Spleen (tissue), 11 donors: Measurements from ENCODE around the gene KCNG4. TPM values are rescaled to one million over a fixed set of nuclear protein-coding genes. Genes with fewer than 3 reads are reported as not detected.
"Not testable (repeated sequence)": the region's sequence is repeated elsewhere in the genome, so short reads cannot be mapped to it uniquely, and the experiment has no call there.

Experiments
- DNase-seq: peaks from one replicate; pipeline ENCODE4 v3.0.0-alpha.2; 2020
- H3K27ac ChIP-seq, 8 donors: fragments of 200-600 bp; sonication (generic) in 7 of 8; 1 replicate in 4 of 8; 2 replicates in 4 of 8; pipeline versions ENCODE4 v1.5.0 to v1.8.0; 2016 to 2021; ENCODE audit warnings: inconsistent platforms in 4 of 8, mild to moderate bottlenecking in 4 of 8, moderate library complexity in 1 of 8
- H3K27me3 ChIP-seq, 7 donors: fragments of 200-600 bp; sonication (generic) in 6 of 7; replicated peaks in 1 of 7; 1 replicate in 4 of 7; 2 replicates in 3 of 7; pipeline versions ENCODE4 v1.5.0 to v1.8.0; 2016 to 2021; ENCODE audit warnings: inconsistent platforms in 3 of 7, mild to moderate bottlenecking in 1 of 7
- H3K36me3 ChIP-seq, 6 donors: fragments of 200-600 bp; sonication (generic) in 5 of 6; 1 replicate in 4 of 6; 2 replicates in 2 of 6; pipeline versions ENCODE4 v1.5.0 to v1.8.0; 2016 to 2021; ENCODE audit warnings: inconsistent platforms in 2 of 6
- H3K4me1 ChIP-seq, 6 donors: fragments of 200-600 bp; sonication (generic) in 5 of 6; 1 replicate in 3 of 6; 2 replicates in 3 of 6; pipeline versions ENCODE4 v1.5.0 to v1.8.0; 2016 to 2021; ENCODE audit warnings: inconsistent platforms in 3 of 6
- H3K4me3 ChIP-seq, 8 donors: fragments of 200-600 bp; sonication (generic) in 7 of 8; 1 replicate in 4 of 8; 2 replicates in 4 of 8; pipeline versions ENCODE4 v1.5.0 to v1.8.0; 2016 to 2021; ENCODE audit warnings: inconsistent platforms in 4 of 8, mild to moderate bottlenecking in 4 of 8, moderate library complexity in 2 of 8
- H3K9me3 ChIP-seq, 8 donors: fragments of 200-600 bp; sonication (generic) in 7 of 8; 1 replicate in 4 of 8; 2 replicates in 4 of 8; pipeline versions ENCODE4 v1.5.0 to v1.8.0; 2016 to 2021; ENCODE audit warnings: inconsistent platforms in 4 of 8
- CTCF ChIP-seq, 11 experiments: fragments of 200-600 bp in 7 of 11; fragments of 450-650 bp in 4 of 11; sonication (generic) in 4 of 11; IDR thresholded peaks in 8 of 11; conservative IDR thresholded peaks in 3 of 11; 1 replicate in 7 of 11; 2 replicates in 4 of 11; pipeline versions ENCODE4 v1.4.0 to v1.8.0; 2016 to 2021; ENCODE audit warnings: antibody characterized with exemption in 11 of 11, inconsistent platforms in 4 of 11, mild to moderate bottlenecking in 1 of 11
- POLR2A ChIP-seq, 3 donors: fragments of 450-650 bp; IDR thresholded peaks; one replicate each; pipeline ENCODE4 v1.5.1; 2017; ENCODE audit warnings: antibody characterized with exemption in 3 of 3, mild to moderate bottlenecking in 1 of 3
- POLR2AphosphoS5 ChIP-seq, 3 donors: sonication (generic); formaldehyde crosslinking; IDR thresholded peaks; one replicate each; pipeline ENCODE4 v1.5.1; 2017; ENCODE audit warnings: antibody characterized with exemption in 3 of 3
- WGBS, 5 donors: extraction: QIAGEN DNeasy Blood & Tissue Kit in 3 of 5; methylation state at CpG; one replicate each; pipeline versions ENCODE4 v1.1.5 to v1.1.7; 2013 to 2018; 5-methylcytosine and 5-hydroxymethylcytosine counted together
- intact Hi-C: fragments of 100-400 bp; cut with DNase I; formaldehyde crosslinking; loops from one replicate; pipeline ENCODE4 v1.15.0; 2023; ENCODE audit warnings: low total_unique reads
- polyA plus RNA-seq, 3 donors: library from polyadenylated mRNA; stranded (reverse); fragments of 200-250 nt; gene quantifications; one replicate each; pipeline ENCODE4 v1.2.1, GENCODE V29; 2013
- total RNA-seq, 7 donors: library from RNA; depleted of rRNA in 3 of 7; stranded (reverse); fragments of >200 nt in 3 of 7; fragmentation: NEBNext Ultra II Directional in 4 of 7; extraction: Animal tissue kit (Norgen Biotek cat#: 25700) in 4 of 7; gene quantifications; one replicate each; pipeline versions ENCODE4 v1.1.0 to v1.2.1, GENCODE V29; 2016 to 2021
- donor health status: healthy with polysubstance abuse.
- donor health status: DM: no; HTN: no; CAD: no; lungs with moderate emphysema.
- donor health status: DM: no; HTN: no; CAD: no.
- donor health status: Bipolar disorder and iron deficiency.
- donor health status: healthy.
- donor health status: DM: no; HTN: no; CAD: no.
- donor health status: DM: yes; HTN: yes; CAD: no.

Gene KCNG4
- total and polyA plus RNA-seq, 10 donors, result not detected

- Histone ChIP-seq H3K36me3 (no peaks in the 10 kb centered on the region), H3K27ac (no peak overlapping the region), H3K4me1 (no peaks in the 10 kb centered on the region), H3K4me3 (no peak overlapping the region), H3K9me3 (no peaks in the 10 kb centered on the region), H3K27me3 (no peaks in the 10 kb centered on the region)
- WGBS, 5 donors, result 71 to 88% (median 80%) methylated on average over 8 of the region's 8 CpGs
- no peak for TF ChIP-seq POLR2A (IDR thresholded peaks at IDR 0.05)
- TF ChIP-seq POLR2AphosphoS5 (IDR thresholded peaks at IDR 0.05), result no peak
- no peak for TF ChIP-seq CTCF (IDR thresholded peaks at IDR 0.05 in 8 of 11, conservative IDR thresholded peaks at IDR 0.05 in 3 of 11)
- DNase-seq, result no peak
- intact Hi-C loops, result no loop called here
Observed at GRCh38 chr16:84207879-84208278, 31.9 kb downstream of the KCNG4 start.

- intact Hi-C loops, result no loop called here
- Histone ChIP-seq H3K9me3 (no peaks in the 10 kb centered on the region), H3K36me3 (no peaks in the 10 kb centered on the region), H3K27me3 (no peaks in the 10 kb centered on the region), H3K4me3 (no peak overlapping the region), H3K27ac (no peak overlapping the region), H3K4me1 (no peaks in the 10 kb centered on the region)
- DNase-seq, result no peak
- WGBS, 5 donors, result 65 to 82% (median 80%) methylated on average over 6 of the region's 6 CpGs
- TF ChIP-seq POLR2AphosphoS5 (IDR thresholded peaks at IDR 0.05) (no peak), CTCF (IDR thresholded peaks at IDR 0.05 in 8 of 11, conservative IDR thresholded peaks at IDR 0.05 in 3 of 11) (no peak), POLR2A (IDR thresholded peaks at IDR 0.05) (no peak)
Observed at GRCh38 chr16:84207251-84207650, 32.6 kb downstream of the KCNG4 start.

DNA sequence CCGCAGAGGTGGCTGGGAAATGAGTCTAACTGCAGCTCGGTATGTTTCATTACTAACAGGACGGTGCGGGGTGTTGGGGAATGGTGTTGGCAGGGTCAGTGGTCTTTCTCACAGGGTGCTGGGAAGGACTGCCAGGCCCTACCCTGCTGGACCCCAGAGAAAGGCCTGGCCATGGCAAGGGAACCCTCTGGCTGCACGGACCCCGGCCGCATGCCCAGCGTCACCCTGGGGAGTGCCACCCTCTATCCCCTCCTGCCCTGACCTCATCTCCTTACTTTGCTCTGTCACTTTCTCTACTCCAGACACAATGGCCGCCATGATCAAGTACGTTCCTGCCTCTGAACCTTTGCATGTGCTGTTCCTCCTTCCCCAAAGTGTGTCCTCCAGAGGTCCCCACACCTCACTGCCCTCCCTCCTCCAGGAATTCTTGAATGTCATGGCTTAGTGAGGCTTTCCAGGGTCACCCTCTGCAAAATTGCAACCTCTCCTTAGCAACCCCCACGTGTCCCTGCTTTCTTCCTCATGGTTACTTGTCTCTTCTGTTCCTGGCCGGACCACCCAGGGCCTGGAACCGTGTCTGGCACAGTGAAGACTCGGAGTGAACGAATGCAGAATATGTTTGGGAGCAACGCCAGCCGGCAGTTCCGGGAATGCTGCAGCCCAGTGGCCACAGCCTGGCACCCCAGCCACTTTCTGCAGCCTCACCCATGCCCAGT lies 33.7 kb downstream of the KCNG4 start:
- Histone ChIP-seq H3K9me3 (no peaks in the 10 kb centered on the region), H3K4me3 (no peak overlapping the region), H3K36me3 (no peaks in the 10 kb centered on the region), H3K4me1 (no peaks in the 10 kb centered on the region), H3K27ac (no peak overlapping the region), H3K27me3 (no peaks in the 10 kb centered on the region)
- TF ChIP-seq POLR2AphosphoS5 (IDR thresholded peaks at IDR 0.05) (no peak), CTCF (IDR thresholded peaks at IDR 0.05 in 8 of 11, conservative IDR thresholded peaks at IDR 0.05 in 3 of 11) (no peak), POLR2A (IDR thresholded peaks at IDR 0.05) (no peak)
- 83 to 89% (median 88%) methylated on average over 18 of the region's 18 CpGs for WGBS, 5 donors
- no peak for DNase-seq
- intact Hi-C loops, result no loop called here

GRCh38 chr16:84205123-84205522 lies 34.7 kb downstream of the KCNG4 start:
- H3K4me1 ChIP-seq, H3K27me3 ChIP-seq, H3K36me3 ChIP-seq, intact Hi-C loops, H3K9me3 ChIP-seq, H3K4me3 ChIP-seq, H3K27ac ChIP-seq, DNase-seq: not testable (repeated sequence)
- WGBS, 5 donors, result 87 to 96% (median 92%) methylated on average over 4 to 6 of the region's 6 CpGs

GRCh38 chr16:84204551-84204950 lies 35.3 kb downstream of the KCNG4 start:
- H3K36me3 ChIP-seq, H3K9me3 ChIP-seq, H3K27me3 ChIP-seq, H3K27ac ChIP-seq, H3K4me1 ChIP-seq, H3K4me3 ChIP-seq, DNase-seq, intact Hi-C loops: not testable (repeated sequence)
- WGBS, 5 donors, result 85 to 97% (median 94%) methylated on average over 9 to 26 of the region's 26 CpGs
